SK-N-MC (cell line): ENCODE results near the gene GLMN.

Source experiments
- EZH2 ChIP-seq: fragments of 200-600 bp; sonication (generic); IDR thresholded peaks from one replicate; pipeline ENCODE4 v1.6.1; 2017; ENCODE audit warnings: antibody characterized with exemption
- FOXP2 ChIP-seq: optimal IDR thresholded peaks from 2 replicates; pipeline ENCODE3; 2011; ENCODE audit warnings: mild to moderate bottlenecking, moderate library complexity; ENCODE audit not compliant: insufficient read depth; ENCODE audit errors: extremely low read length, control extremely low read depth
- POLR2AphosphoS5 ChIP-seq: IDR thresholded peaks from 2 replicates; pipeline ENCODE4 v1.6.1; 2012; ENCODE audit warnings: mild to moderate bottlenecking, low read depth, low read length, borderline replicate concordance

DNA sequence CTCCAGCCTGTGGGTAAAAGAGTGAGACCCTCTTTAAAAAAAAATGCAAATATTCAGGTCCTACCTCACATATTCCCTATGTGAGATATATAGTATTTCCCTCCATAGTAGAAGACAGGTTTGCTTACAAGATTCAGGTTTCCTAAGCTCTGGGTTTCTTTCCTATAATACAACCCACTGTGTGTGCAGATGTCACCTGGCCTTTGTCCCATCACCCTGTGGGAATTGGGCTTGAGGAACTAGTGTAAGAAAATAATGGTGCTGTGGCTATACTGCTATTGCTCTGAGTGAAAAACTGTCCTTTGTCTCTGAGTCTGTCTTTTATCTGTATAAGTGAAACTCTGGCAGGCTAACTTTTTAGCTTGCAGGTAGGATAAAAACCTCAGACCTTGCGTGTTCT is 68.1 kb downstream of the GLMN start:
- TF ChIP-seq POLR2AphosphoS5, result no peak
- no peak for TF ChIP-seq EZH2
- no peak for TF ChIP-seq FOXP2
